Keratinocyte (primary cell): ENCODE measurements around the gene FARP2. TPM values are rescaled to one million over a fixed set of nuclear protein-coding genes. Genes with fewer than 3 reads are reported as not detected.

Source experiments
- DNase-seq: peaks from one replicate; pipeline ENCODE4 v3.0.0-alpha.2; 2011; ENCODE audit warnings: low read depth, missing footprints, low spot score
- FAIRE-seq: peaks from 2 replicates; lab custom pipeline; 2011; peaks lifted over from hg19 to GRCh38; lab: Jason Lieb, UNC
- H2AFZ ChIP-seq: 2 replicates; pipeline ENCODE4 v1.6.0; 2012; ENCODE audit warnings: low read length, control low read depth, inconsistent platforms; ENCODE audit not compliant: control insufficient read depth
- H3K27ac ChIP-seq: 2 replicates; pipeline ENCODE4 v1.5.1; 2011; ENCODE audit warnings: low read length; ENCODE audit not compliant: control insufficient read depth, insufficient read depth
- H3K27me3 ChIP-seq: 3 replicates; pipeline ENCODE4 v1.6.0; 2011; ENCODE audit warnings: low read length; ENCODE audit not compliant: control insufficient read depth, insufficient read depth; ENCODE audit errors: extremely low read depth
- H3K36me3 ChIP-seq, 2 experiments: 2 replicates in 1 of 2; 3 replicates in 1 of 2; pipeline ENCODE4 v1.5.1; 2011; ENCODE audit warnings: low read length in 2 of 2, mild to moderate bottlenecking in 1 of 2; ENCODE audit not compliant: control insufficient read depth in 2 of 2, insufficient read depth in 2 of 2; ENCODE audit errors: extremely low read depth in 1 of 2
- H3K4me1 ChIP-seq: 3 replicates; pipeline ENCODE4 v1.5.1; 2011; ENCODE audit warnings: low read length; ENCODE audit not compliant: control insufficient read depth, insufficient read depth; ENCODE audit errors: extremely low read depth
- H3K4me2 ChIP-seq: 3 replicates; pipeline ENCODE4 v1.6.0; 2011; ENCODE audit warnings: low read depth, low read length; ENCODE audit not compliant: control insufficient read depth, insufficient read depth; ENCODE audit errors: extremely low read depth
- H3K4me3 ChIP-seq, 3 experiments: fragments of 200-600 bp in 1 of 3; sonication (generic) in 1 of 3; 2 replicates in 2 of 3; 3 replicates in 1 of 3; pipeline ENCODE4 v1.5.1; 2011 to 2016; ENCODE audit warnings: low read length in 3 of 3, mild to moderate bottlenecking in 3 of 3, control low read depth in 2 of 3, inconsistent platforms in 1 of 3, low read depth in 1 of 3, mixed read lengths in 1 of 3, mixed run types in 1 of 3, moderate library complexity in 1 of 3; ENCODE audit not compliant: control insufficient read depth in 2 of 3, insufficient read depth in 2 of 3; ENCODE audit errors: extremely low read depth in 1 of 3
- H3K79me2 ChIP-seq: 2 replicates; pipeline ENCODE4 v1.6.0; 2012; ENCODE audit warnings: low read length; ENCODE audit not compliant: control insufficient read depth, insufficient read depth
- H3K9ac ChIP-seq: 3 replicates; pipeline ENCODE4 v1.6.0; 2011; ENCODE audit warnings: low read length; ENCODE audit not compliant: control insufficient read depth, insufficient read depth; ENCODE audit errors: extremely low read depth
- H3K9me1 ChIP-seq: 3 replicates; pipeline ENCODE4 v1.6.0; 2011; ENCODE audit warnings: low read length; ENCODE audit not compliant: control insufficient read depth, insufficient read depth; ENCODE audit errors: extremely low read depth
- H3K9me3 ChIP-seq: 2 replicates; pipeline ENCODE4 v1.5.1; 2012; ENCODE audit warnings: low read depth, low read length; ENCODE audit not compliant: control insufficient read depth
- H4K20me1 ChIP-seq: 3 replicates; pipeline ENCODE4 v1.6.0; 2011; ENCODE audit warnings: low read length; ENCODE audit not compliant: control insufficient read depth, insufficient read depth; ENCODE audit errors: extremely low read depth
- CTCF ChIP-seq, 3 experiments: IDR thresholded peaks in 1 of 3; conservative IDR thresholded peaks in 1 of 3; optimal IDR thresholded peaks in 1 of 3; 2 replicates in 2 of 3; 3 replicates in 1 of 3; pipeline versions ENCODE3 to v1.5.1; 2011; ENCODE audit warnings: low read length in 3 of 3, mild to moderate bottlenecking in 3 of 3, moderate library complexity in 2 of 3, control low read depth in 1 of 3, inconsistent platforms in 1 of 3; ENCODE audit not compliant: insufficient read depth in 2 of 3; ENCODE audit errors: extremely low read depth in 1 of 3
- EZH2 ChIP-seq: IDR thresholded peaks from one replicate; pipeline ENCODE4 v1.6.1; 2012; ENCODE audit warnings: inconsistent platforms, mild to moderate bottlenecking, low read length, moderate library complexity
- dilution Hi-C: fragments of 300-500 bp; cut with MboI; formaldehyde crosslinking; loops from one replicate; pipeline ENCODE4 v1.7.0; 2020; ENCODE audit warnings: low sequenced_read_pairs; ENCODE audit not compliant: extremely low pct_ligation_motif_present
- polyA plus RNA-seq, 5 experiments: library from polyadenylated mRNA; depleted of rRNA in 3 of 5; stranded (reverse) in 3 of 5; stranded (forward) in 1 of 5; unstranded in 1 of 5; fragments of >200 nt; gene quantifications; 1 replicate in 1 of 5; 2 replicates in 3 of 5; 3 replicates in 1 of 5; pipeline versions ENCODE4 v1.2.1 to v1.2.3, GENCODE V29; 2011 to 2012; ENCODE audit warnings: missing spikeins in 2 of 5, low read depth in 1 of 5, low replicate concordance in 1 of 5

FARP2 gene
- polyA plus RNA-seq, 1 donor (not counting 4 experiments of a cell fraction or from before 2014, with no cell fraction given): 39.3 TPM

DNA sequence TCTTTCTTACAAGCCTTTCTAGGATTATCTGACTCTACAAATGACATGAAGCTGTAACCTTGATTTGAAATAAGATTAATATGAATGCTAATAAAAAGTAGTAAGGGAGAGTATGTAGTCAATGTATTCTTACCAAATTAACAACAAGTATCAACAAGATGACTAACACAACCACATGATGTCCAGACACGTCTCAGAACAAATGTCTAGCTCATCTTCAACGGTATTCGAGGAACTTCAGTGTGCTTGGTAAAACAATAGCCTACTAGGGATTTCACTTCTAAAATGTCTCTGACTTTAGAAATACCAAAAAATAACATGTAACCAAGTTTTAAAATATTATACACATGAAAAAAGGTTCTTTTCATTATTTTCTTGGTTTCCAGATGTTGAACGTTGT is 44.0 kb upstream of the FARP2 start:
- peak overlapping the region; percentile 57 for H3K9ac ChIP-seq

DNA sequence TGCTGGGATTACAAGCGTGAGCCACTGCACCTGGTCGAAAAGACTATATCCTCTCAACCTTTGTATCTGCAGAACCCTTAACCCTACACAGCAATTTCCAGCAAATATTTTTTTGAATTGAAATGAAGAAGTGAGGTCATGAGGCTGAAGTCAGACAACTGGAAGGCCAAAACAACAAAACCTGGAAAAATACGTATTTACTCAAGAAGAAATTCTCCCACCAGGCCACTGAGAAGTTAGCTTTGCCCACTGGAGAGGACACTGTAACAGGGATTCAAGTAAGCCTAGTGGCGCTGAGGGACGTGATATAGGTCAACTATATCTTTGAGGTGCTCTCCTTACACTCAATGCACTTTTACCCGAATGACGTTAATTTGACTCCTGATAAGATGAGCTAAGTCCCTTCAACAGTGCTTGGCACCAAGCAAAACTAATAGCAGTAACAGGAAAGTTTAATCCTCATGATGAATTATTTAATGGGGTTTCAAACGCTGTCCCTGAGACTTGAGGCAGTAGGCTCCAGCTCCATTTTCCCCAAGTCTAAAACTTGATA is 42.5 kb upstream of the FARP2 start:
- peaks cover 92% of the 10 kb centered on the region for H3K79me2 ChIP-seq
- H3K9me1 ChIP-seq: peaks cover 2% of the 10 kb centered on the region
- H3K9ac ChIP-seq: peak overlapping the region; percentile 100
- peaks cover 29% of the 10 kb centered on the region for H4K20me1 ChIP-seq
- dilution Hi-C loops: no loop called here
- H3K4me2 ChIP-seq: peak overlapping the region; percentile 98
- H3K9me3 ChIP-seq: no peaks in the 10 kb centered on the region
- DNase-seq: no peak
- peak overlapping the region; percentile 100 for H3K27ac ChIP-seq
- H2AFZ ChIP-seq: no peak overlapping the region
- H3K4me1 ChIP-seq: peaks cover 63% of the 10 kb centered on the region
- TF ChIP-seq EZH2: no peak
- TF ChIP-seq CTCF (optimal IDR thresholded peaks at IDR 0.05 in 1 of 3, IDR thresholded peaks at IDR 0.05 in 1 of 3, conservative IDR thresholded peaks at IDR 0.05 in 1 of 3; ENCODE audit: extremely low read depth in 1 of 3, insufficient read depth in 2 of 3, low read length in 3 of 3): no peak
- no peak for FAIRE-seq
- peaks cover 3 to 17% of the 10 kb centered on the region in 2 experiments for H3K36me3 ChIP-seq
- no peaks in the 10 kb centered on the region for H3K27me3 ChIP-seq
- peak overlapping the region; percentile 86 to 100 (median 89) for H3K4me3 ChIP-seq

More for the DNA sequence above, 44.0 kb upstream of the FARP2 start:
- Histone ChIP-seq H3K9me1 (peaks cover 2% of the 10 kb centered on the region), H3K27me3 (no peaks in the 10 kb centered on the region), H3K4me3 (peak overlapping the region in 2 of 3 experiments; percentile 52 to 53), H3K36me3 (peaks cover 4 to 6% of the 10 kb centered on the region in 2 experiments), H4K20me1 (peaks cover 30% of the 10 kb centered on the region), H3K27ac (peak overlapping the region; percentile 81), H3K4me1 (peaks cover 48% of the 10 kb centered on the region), H3K9me3 (no peaks in the 10 kb centered on the region), H3K79me2 (peaks cover 92% of the 10 kb centered on the region), H3K4me2 (peak overlapping the region; percentile 92), H2AFZ (no peak overlapping the region)
- TF ChIP-seq CTCF (optimal IDR thresholded peaks at IDR 0.05 in 1 of 3, IDR thresholded peaks at IDR 0.05 in 1 of 3, conservative IDR thresholded peaks at IDR 0.05 in 1 of 3; ENCODE audit: extremely low read depth in 1 of 3, insufficient read depth in 2 of 3, low read length in 3 of 3) (no peak), EZH2 (no peak)
- DNase-seq: peak; percentile 77
- dilution Hi-C loops: no loop called here
- FAIRE-seq: peak; percentile 62
